WTC11 (cell line): ENCODE measurements around the gene UGGT1. TPM values are rescaled to one million over a fixed set of nuclear protein-coding genes. Genes with fewer than 3 reads are reported as not detected.

Experiments used
- ATAC-seq: fragments of 200-7000 bp; cut with Tn5 transposase; 2 replicates; pipeline ENCODE4 v1.10.0; 2021; ENCODE audit warnings: mild to moderate bottlenecking, moderate library complexity
- CTCF ChIA-PET: fragments of 300-600 bp; sonication (Branson Sonifier 250); formaldehyde crosslinking; loops from one replicate; lab custom pipeline; 2021; ENCODE audit warnings: antibody characterized with exemption; lab: Charles Lee
- POLR2A ChIA-PET: fragments of 350-600 bp; sonication (Branson Sonifier 250); formaldehyde crosslinking; loops from one replicate; lab custom pipeline; 2021; ENCODE audit warnings: antibody characterized with exemption; lab: Charles Lee
- DNase-seq: peaks from one replicate; pipeline ENCODE4 v3.0.0; 2021; ENCODE audit warnings: low spot score
- H3K27ac Mint-ChIP-seq: 2 replicates; pipeline ENCODE4 v1.8.0; 2021; ENCODE audit warnings: mixed read lengths
- H3K27me3 Mint-ChIP-seq: 2 replicates; pipeline ENCODE4 v1.8.0; 2021; ENCODE audit warnings: low read depth, mild to moderate bottlenecking, moderate library complexity, mixed read lengths
- H3K36me3 Mint-ChIP-seq: 2 replicates; pipeline ENCODE4 v1.8.0; 2021; ENCODE audit warnings: mixed read lengths
- H3K4me1 Mint-ChIP-seq: 2 replicates; pipeline ENCODE4 v1.8.0; 2022; ENCODE audit warnings: mixed read lengths
- H3K4me3 Mint-ChIP-seq: 2 replicates; pipeline ENCODE4 v1.8.0; 2021; ENCODE audit warnings: mild to moderate bottlenecking, moderate library complexity, mixed read lengths
- H3K9me3 Mint-ChIP-seq: 2 replicates; pipeline ENCODE4 v1.8.0; 2021; ENCODE audit warnings: mixed read lengths
- AFF4 ChIP-seq: sonication (generic); formaldehyde crosslinking; IDR thresholded peaks from 2 replicates; pipeline ENCODE4 v1.8.1; 2023; ENCODE audit warnings: mild to moderate bottlenecking, missing genetic modification reagents, borderline replicate concordance
- CDX4 ChIP-seq: fragments of 250-450 bp; sonication (Bioruptor Pico); IDR thresholded peaks from 2 replicates; pipeline ENCODE4 v1.9.0; 2021; ENCODE audit warnings: moderate library complexity, mild to moderate bottlenecking, inconsistent platforms, borderline replicate concordance
- CREM ChIP-seq: sonication (generic); formaldehyde crosslinking; IDR thresholded peaks from 2 replicates; pipeline ENCODE4 v1.8.1; 2022; ENCODE audit warnings: mild to moderate bottlenecking, missing genetic modification reagents, moderate library complexity
- E2F4 ChIP-seq: sonication (generic); formaldehyde crosslinking; IDR thresholded peaks from 2 replicates; pipeline ENCODE4 v1.8.1; 2022; ENCODE audit warnings: low read depth, mild to moderate bottlenecking, moderate library complexity, missing genetic modification reagents, borderline replicate concordance
- E2F5 ChIP-seq: sonication (generic); formaldehyde crosslinking; IDR thresholded peaks from 2 replicates; pipeline ENCODE4 v1.8.1; 2022; ENCODE audit warnings: mild to moderate bottlenecking, moderate library complexity, missing genetic modification reagents
- EMX1 ChIP-seq: fragments of 250-450 bp; sonication (Bioruptor Pico); IDR thresholded peaks from 2 replicates; pipeline ENCODE4 v1.8.0; 2021; ENCODE audit warnings: mild to moderate bottlenecking
- ESRRA ChIP-seq: sonication (generic); formaldehyde crosslinking; IDR thresholded peaks from 2 replicates; pipeline ENCODE4 v1.8.1; 2022; ENCODE audit warnings: mild to moderate bottlenecking, missing genetic modification reagents, borderline replicate concordance
- ETV6 ChIP-seq: sonication (generic); formaldehyde crosslinking; IDR thresholded peaks from 2 replicates; pipeline ENCODE4 v1.8.1; 2022; ENCODE audit warnings: mild to moderate bottlenecking, missing genetic modification reagents
- GABPB1 ChIP-seq: sonication (generic); formaldehyde crosslinking; IDR thresholded peaks from 2 replicates; pipeline ENCODE4 v1.8.1; 2023; ENCODE audit warnings: mild to moderate bottlenecking, missing genetic modification reagents
- GTF2I ChIP-seq: fragments of 250-450 bp; sonication (Bioruptor Pico); conservative IDR thresholded peaks from 2 replicates; pipeline ENCODE4 v1.4.0; 2021; ENCODE audit warnings: mild to moderate bottlenecking
- IRF1 ChIP-seq: sonication (generic); formaldehyde crosslinking; IDR thresholded peaks from 2 replicates; pipeline ENCODE4 v1.8.0; 2023; ENCODE audit warnings: missing genetic modification reagents
- NFYB ChIP-seq: sonication (generic); formaldehyde crosslinking; conservative IDR thresholded peaks from 2 replicates; pipeline ENCODE4 v1.8.0; 2022; ENCODE audit warnings: low read depth, missing genetic modification reagents
- PREB ChIP-seq: sonication (generic); formaldehyde crosslinking; IDR thresholded peaks from 2 replicates; pipeline ENCODE4 v1.8.1; 2022; ENCODE audit warnings: mild to moderate bottlenecking, missing genetic modification reagents, moderate library complexity, borderline replicate concordance
- RORB ChIP-seq: fragments of 250-450 bp; sonication (Bioruptor Pico); IDR thresholded peaks from 2 replicates; pipeline ENCODE4 v1.9.0; 2021; ENCODE audit warnings: mild to moderate bottlenecking
- TCF7 ChIP-seq: sonication (generic); formaldehyde crosslinking; IDR thresholded peaks from 2 replicates; pipeline ENCODE4 v1.8.0; 2022; ENCODE audit warnings: mild to moderate bottlenecking, low read depth, missing genetic modification reagents, moderate library complexity
- USF2 ChIP-seq: sonication (generic); formaldehyde crosslinking; IDR thresholded peaks from 2 replicates; pipeline ENCODE4 v1.8.1; 2023; ENCODE audit warnings: mild to moderate bottlenecking, missing genetic modification reagents, moderate library complexity
- ZNF423 ChIP-seq: fragments of 250-450 bp; sonication (Bioruptor Pico); IDR thresholded peaks from 2 replicates; pipeline ENCODE4 v2.1.2; 2022; ENCODE audit warnings: mild to moderate bottlenecking, moderate library complexity
- ZNF512 ChIP-seq: sonication (generic); formaldehyde crosslinking; IDR thresholded peaks from 2 replicates; pipeline ENCODE4 v1.8.1; 2022; ENCODE audit warnings: missing genetic modification reagents, borderline replicate concordance
- ZNF671 ChIP-seq: fragments of 250-450 bp; sonication (Bioruptor Pico); IDR thresholded peaks from 2 replicates; pipeline ENCODE4 v1.8.0; 2021; ENCODE audit warnings: mild to moderate bottlenecking
- total RNA-seq: library from RNA; stranded (reverse); gene quantifications from 3 replicates; pipeline ENCODE4 v1.2.3, GENCODE V29; 2021

Gene UGGT1
- total RNA-seq, 1 experiment from 2014 or later: 57.9 TPM

- TF ChIP-seq E2F4 (CRISPR knock-in tag): no peak
- TF ChIP-seq GABPB1: no peak
- no peak for TF ChIP-seq NFYB (CRISPR knock-in tag)
- no peak for TF ChIP-seq AFF4 (CRISPR knock-in tag)
- TF ChIP-seq USF2: no peak
- no peak for TF ChIP-seq CREM (CRISPR knock-in tag)
- TF ChIP-seq ZNF423 (CRISPR knock-in tag): no peak
- TF ChIP-seq TCF7 (CRISPR knock-in tag): no peak
- no peak for TF ChIP-seq GTF2I (CRISPR knock-in tag)
Observed at GRCh38 chr2:128092656-128093055, 1.7 kb downstream of the UGGT1 start (continued).

GRCh38 chr2:128093762-128094161 lies 2.8 kb downstream of the UGGT1 start:
- POLR2A ChIA-PET: no interaction called here
- Mint-ChIP-seq H3K4me3 (no peak overlapping the region), H3K27me3 (no peaks in the 10 kb centered on the region), H3K4me1 (peaks cover 16% of the 10 kb centered on the region), H3K9me3 (no peaks in the 10 kb centered on the region), H3K36me3 (peaks cover 15% of the 10 kb centered on the region), H3K27ac (no peak overlapping the region)
- ATAC-seq (no peak), DNase-seq (no peak)
- CTCF ChIA-PET: interaction anchor here (5.2 kb wide), 1 partner anchor 30 kb away, joined by 45 read pairs; no protein-coding TSS in a partner anchor
- TF ChIP-seq ZNF671 (CRISPR knock-in tag) (no peak), CDX4 (CRISPR knock-in tag) (no peak), ETV6 (CRISPR knock-in tag) (no peak), PREB (CRISPR knock-in tag) (no peak), ZNF512 (no peak), EMX1 (CRISPR knock-in tag) (no peak), TCF7 (CRISPR knock-in tag) (no peak), AFF4 (CRISPR knock-in tag) (no peak), E2F4 (CRISPR knock-in tag) (no peak), IRF1 (CRISPR knock-in tag) (no peak), E2F5 (CRISPR knock-in tag) (no peak), RORB (no peak), ESRRA (CRISPR knock-in tag) (no peak)
